Jurkat, Clone E6-1 (cell line): ENCODE data around the gene TMEM63A. TPM values are rescaled to one million over a fixed set of nuclear protein-coding genes. Genes with fewer than 3 reads are reported as not detected.
"Not testable (repeated sequence)": the region's sequence is repeated elsewhere in the genome, so short reads cannot be mapped to it uniquely, and the experiment has no call there.

Experiments
- DNase-seq: peaks from one replicate; pipeline ENCODE4 v3.0.0-alpha.2; 2011; ENCODE audit warnings: low read depth, low spot score
- H3K4me3 ChIP-seq: 2 replicates; pipeline ENCODE4 v1.5.1; 2011; ENCODE audit warnings: mild to moderate bottlenecking, low read length, control low read depth, moderate library complexity
- polyA plus RNA-seq: library from polyadenylated mRNA; unstranded; fragments of >200 nt; gene quantifications from one replicate; pipeline ENCODE4 v1.2.1, GENCODE V29; 2012; ENCODE audit warnings: missing spikeins; ENCODE audit not compliant: insufficient read length, insufficient read depth

TMEM63A gene
- polyA plus RNA-seq, result 27.9 TPM

DNA sequence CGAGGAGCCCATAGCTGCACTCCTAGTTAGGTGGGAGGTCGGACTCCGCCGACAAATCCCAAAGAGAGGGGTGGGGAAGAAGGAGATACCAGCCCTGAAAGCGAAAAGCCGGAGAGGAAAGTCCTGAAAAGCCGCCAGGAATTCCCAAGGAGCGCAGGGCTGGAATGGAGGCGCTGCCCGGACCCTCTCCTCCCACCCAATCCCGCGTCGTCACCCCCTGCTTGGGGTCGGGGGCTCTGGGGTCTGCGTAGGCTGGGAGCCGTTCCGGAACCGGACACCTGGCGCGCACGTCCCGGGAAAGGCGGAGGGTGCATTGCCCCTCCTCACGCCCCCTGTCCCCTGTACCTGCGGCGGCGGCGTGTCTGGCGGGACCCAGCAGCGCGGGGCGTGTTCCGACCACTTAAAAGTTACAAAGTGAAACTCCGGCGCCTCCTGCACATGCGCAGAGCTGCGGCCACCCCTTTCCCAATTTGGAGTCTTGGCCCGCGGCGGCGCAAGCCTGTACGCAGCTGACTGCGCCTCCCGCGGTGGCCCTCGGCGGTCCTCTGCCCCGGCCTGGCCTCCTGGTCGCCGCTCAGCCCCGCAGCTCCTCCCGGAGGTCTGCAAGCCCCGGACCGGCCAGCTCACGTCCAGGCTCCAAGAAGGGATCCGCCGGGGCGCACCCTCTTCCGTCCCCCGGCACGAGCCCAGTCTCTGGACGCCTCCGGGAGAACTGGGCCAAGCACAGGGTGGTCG, at the start of gene TMEM63A:
TSS of gene TMEM63A (minus strand) at position 422 of the 735 bp plus-strand sequence. CDS start 4,800 bp downstream, outside the sequence.
- peak within 1 kb of the TSS; percentile 88 for H3K4me3 ChIP-seq
- peak; percentile 78 for DNase-seq

DNA sequence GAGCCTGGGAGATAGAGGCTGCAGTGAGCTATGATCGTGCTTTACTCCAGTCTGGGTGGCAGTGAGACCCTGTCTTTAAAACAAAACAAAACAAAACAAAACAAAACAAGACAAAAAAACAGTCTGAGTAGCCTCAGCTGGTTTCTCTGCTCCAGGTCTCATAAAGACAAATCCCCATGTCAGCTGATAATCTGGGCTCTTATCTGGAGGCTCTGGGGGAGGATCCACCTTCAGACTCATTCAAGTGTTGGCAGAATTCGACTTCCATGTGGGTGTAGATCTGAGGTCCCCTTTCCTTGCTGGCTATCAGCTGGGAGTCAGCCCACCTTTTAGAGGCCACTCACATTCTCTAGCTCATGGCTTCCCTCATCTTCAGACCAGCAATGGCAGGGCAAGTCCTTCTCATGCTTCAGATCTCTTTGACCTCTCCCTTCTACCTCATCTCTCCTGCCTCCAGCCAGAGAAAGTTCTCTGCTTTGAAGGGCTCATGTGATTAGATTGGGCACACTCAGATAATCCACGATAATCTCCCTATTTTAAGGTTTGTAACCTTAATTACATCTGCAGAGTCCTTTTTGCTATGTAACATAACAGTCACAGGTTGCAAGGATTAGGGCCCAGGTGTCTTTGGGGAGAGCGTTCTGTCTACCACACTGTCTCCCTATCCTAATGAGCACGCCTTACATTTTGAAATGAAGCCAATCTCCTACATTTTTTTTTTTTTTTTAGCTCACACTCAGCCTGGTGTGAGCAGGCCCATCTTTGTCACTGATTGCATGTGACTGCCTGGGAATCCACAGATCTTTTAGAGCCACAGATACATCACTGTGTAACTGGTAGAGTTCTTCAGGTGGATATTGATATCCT, 49.3 kb upstream of the TMEM63A start:
- H3K4me3 ChIP-seq, result no peak overlapping the region
- no peak for DNase-seq

DNA sequence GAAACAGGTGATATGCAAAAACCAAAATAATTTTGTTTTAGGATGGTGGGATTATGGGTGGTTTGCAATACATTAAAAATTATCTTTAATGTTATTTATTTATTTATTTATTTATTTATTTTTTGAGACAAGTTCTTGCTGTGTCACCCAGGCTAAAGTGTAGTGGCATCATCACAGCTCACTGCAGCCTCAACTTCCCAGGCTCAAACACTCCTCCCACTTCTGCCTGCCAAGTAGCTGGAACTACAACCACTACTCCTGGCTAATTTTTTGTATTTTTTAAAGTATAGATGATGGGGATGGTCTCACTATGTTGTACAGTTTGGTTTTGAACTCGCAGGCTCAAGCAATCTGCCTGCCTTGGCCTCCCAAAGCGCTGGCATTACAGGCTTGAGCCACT, 48.4 kb upstream of the TMEM63A start:
- DNase-seq, result no peak
- no peak overlapping the region for H3K4me3 ChIP-seq

DNA sequence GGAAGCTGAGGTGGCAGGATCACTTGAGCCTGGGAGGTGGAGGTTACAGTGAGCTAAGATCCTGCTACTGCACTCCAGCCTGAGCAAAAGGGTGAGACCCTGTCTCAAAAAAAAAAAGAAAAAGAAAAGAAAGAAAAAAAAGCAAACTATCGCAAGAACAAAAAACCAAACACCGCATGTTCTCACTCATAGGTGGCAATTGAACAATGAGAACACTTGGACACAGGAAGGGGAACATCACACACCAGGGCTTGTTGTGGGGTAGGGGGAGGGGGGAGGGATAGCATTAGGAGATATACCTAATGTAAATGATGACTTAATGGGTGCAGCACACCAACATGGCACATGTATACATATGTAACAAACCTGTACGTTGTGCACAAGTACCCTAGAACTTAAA, 47.3 kb upstream of the TMEM63A start:
- not testable (repeated sequence) for DNase-seq, H3K4me3 ChIP-seq

DNA sequence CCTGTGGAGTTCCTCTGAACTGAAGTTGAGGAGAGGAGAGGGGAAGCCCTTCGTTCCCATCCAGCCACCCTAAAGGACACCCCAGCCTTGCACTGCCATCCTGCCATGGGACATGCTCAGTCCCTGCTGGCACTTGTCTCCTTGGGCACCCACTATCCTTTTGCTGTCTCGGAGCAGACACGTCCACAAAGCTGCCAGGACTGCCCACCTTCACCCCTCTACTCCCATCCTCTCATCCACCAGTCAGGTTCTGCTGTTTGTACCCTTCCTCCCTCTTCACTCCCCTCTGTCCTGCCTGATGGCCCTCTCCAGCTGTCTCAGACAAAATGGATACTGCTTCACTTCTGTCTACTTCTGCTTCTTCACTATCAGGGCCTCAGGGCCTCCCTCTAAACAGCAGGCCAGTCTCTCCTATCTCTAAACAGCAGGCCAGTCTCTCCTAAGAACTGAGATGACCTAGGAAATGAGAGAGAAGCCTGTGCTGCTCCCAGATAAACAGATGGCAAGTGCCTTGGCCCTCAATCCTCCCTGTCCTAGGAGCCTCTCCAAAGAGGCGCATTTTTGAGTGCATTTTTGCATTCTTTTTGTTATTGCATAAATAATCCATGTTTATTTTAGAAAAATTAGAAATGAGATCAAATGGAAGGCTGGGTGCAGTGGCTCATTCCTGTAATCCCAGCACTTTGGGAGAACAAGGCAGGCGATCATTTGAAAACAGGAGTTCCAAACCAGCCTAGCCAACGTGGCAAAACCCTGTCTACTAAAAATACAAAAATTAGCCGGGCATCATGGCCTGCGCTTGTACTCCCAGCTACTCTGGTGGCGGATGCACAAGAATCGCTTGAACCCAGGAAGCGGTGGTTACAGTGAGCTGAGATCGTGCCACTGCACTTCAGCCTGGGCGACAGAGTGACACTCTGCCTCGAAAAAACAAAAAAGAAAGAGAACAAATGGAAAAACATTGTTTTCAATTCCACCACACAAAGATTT, 46.3 kb upstream of the TMEM63A start:
- H3K4me3 ChIP-seq, result no peak overlapping the region
- DNase-seq, result no peak

DNA sequence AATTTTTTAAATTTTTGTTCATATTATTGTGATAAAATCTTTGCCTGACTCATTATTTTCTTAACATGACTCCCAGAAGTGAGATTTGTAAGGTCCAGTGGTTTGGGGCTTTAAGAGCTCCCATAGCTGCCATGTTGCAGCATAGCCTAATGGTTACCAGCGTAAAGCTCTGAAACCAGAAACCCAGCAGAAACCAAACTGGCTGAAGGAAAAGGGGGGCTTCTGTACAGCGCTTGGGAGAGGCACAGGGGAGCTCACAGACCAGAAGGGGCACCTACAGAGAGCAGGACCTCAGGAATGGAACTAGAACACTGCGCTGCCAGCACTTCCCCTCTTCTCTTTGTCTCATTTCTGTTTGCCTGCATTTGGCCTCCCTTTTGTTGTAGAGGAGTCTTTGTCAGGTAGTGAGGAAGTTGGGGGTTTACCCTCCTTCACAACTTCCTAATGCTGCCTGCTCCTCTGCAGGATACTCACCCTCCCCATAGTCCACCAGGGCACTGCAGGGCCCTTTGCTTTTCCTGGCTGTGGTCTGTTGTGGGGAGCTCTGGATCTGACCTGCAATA, 44.5 kb upstream of the TMEM63A start:
- no peak for DNase-seq
- H3K4me3 ChIP-seq, result no peak overlapping the region

DNA sequence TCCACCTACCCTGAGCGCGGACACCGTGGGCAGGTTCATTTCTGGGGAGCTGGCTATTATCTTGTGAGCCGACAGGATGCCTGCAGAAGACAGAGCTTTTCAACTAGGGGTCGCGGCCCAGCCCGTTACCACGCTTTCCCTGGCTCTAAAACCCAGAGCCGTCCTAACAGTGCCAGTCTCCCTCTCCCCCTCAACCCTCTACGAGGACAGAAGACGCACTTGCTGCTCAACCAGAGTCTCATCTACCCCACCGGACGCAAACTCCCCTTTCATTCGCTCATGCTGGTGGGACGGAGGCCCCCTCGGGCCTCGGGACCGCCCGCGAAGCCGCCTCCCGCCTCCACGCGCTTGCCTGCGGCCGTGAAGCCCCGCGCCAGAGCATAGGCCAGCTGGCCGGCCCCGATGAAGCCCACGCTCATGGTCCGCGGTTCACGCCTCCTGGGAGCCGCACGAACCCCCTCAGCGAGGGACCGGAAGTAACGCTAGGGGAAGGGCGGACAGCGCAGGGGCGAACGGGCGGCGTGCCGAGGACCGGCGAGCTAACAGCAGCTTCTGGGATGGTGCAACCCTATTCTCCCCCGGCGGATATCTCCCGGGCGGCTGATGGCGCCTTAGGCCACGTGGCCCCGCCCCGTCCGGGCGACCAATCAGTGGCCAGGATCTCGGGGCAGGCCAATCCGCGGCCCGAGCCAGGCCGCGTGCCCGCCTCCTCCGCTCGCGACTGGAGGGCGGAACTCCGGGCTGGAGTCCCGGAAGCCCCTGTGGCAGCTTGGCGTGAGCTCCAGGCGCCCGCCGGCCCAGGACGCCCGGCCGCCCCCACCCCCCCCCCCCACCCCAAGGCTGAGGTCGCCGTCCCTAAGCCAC, 41.7 kb upstream of the TMEM63A start, which contains the start of gene PYCR2:
TSS of gene PYCR2 (minus strand) at position 559 of the 864 bp plus-strand sequence. CDS start at position 419, 140 bp downstream.
- peak; percentile 93 for DNase-seq
- H3K4me3 ChIP-seq, result peak within 1 kb of the TSS; percentile 97

DNA sequence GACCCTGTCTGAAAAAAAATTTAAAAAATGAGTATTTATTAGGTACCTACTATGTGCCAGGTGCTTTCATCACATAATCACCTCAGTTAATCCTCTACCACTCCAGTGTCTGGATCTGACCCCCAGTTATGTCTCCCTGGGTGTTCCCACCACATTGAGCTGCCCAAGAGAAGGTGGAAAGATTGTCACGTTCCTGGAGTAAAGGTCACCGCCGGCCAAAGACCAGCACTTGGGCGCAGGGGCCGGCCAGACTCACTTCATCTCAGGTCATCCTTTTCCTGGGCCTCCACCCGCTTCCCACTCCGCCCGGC, 41.2 kb upstream of the TMEM63A start:
- peak overlapping the region; percentile 97 for H3K4me3 ChIP-seq

DNA sequence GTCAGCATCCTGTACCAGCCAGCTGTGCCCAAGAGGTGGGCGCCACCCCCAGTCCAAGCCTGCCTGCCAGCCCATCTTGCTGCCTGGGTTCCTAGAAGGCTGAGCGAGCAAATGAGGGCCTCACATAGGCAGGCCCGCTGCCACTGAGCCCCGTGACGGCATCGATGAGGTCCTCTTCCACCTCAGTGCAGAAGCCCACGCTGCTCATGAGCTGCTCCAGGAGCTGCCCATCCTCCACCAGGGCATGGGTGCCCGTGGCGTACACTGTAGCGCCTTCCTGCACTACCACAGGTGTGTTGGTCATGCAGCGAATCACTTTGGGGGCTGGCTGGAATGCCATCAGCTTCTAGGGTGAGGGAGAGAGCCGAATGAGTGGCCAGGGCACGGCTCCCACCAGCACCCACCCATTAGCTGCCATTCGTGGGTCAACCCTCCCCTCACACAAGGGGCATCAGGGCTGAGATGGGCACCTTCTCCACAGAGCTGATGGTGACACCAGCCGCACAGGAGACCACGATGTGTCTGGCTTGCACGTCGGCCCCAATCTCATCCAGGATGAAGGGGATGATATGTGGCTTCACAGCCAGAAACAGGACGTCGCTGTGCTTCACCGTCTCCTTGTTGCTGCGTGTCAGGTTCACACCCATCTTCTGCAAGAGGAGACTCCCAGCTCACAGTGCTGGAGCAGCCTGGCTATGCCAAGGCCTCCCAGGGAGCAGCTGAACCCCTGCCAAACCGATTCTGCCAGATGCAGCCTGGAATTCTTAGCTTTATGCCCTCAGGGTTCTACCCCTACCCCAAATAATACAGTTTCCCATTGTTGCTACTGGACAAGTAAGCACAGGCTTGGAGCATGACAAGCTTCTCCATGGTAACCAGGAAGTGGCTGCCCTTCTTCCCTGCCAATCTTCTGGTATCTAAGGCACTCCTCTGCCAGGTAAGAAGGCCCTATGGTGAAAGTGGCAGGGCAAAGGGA, 39.8 kb upstream of the TMEM63A start:
- no peak overlapping the region; the same call in 1 of the 2 replicates for H3K4me3 ChIP-seq

More for the DNA sequence above, 41.2 kb upstream of the TMEM63A start:
- DNase-seq, result no peak

DNA sequence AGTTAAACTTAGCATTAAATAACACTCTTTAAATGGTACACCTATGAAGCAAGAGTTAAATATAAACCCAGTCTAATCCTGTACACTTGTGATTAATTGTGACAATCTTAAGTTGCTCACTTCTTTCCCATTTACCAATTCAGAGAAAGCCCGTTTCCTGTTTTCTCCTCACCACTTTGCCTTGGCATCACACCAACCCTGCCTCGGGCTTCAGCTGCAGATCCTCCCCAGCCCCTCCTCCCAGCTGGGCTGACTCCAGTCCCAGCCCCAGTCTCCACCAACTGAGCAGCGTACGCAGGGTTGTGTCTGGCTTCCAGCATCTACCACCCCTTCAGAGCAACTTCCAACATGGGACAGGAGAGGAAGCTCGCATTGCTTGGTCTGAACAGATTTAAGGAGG, 37.7 kb upstream of the TMEM63A start:
- no peak overlapping the region for H3K4me3 ChIP-seq
- peak; percentile 31 for DNase-seq

More for the DNA sequence above, 39.8 kb upstream of the TMEM63A start:
- no peak for DNase-seq

DNA sequence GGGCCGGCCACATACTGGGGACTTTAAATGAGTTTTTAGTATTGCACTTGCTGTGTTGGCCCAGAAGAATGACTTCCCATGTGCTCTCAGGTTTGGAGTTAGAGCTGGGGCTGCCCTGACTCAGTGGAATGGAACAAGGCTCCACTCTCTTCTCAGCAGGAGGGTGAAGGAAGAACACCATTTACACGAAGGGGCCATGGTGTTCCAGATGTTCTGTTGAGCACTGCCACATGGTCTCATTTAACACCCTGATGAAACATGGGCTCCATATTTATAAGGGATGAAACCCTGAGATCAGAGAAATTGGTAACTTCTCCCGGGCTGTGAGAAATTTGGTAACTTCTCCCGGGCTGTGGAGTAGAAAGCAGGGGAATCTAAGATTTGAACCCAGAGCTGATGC, 36.1 kb upstream of the TMEM63A start:
- no peak overlapping the region for H3K4me3 ChIP-seq
- DNase-seq, result no peak

DNA sequence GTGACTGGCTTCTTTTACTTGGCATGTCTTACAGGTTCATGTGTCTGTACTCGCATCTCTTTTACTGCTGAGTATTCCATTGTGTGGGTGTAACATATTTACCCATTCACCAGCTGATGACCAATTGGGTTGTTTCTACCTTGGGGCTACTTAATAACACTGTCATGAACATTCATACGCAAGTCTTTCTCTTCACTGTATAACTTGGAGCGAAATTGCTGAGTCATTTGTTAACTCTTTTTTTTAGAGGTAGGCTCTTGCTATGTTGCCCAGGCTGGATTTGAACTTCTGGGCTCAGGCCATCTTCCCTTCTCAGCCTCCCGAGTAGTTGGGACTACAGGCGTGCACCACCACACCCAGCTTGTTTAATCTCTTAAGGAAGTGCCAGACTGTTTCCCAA, 35.4 kb upstream of the TMEM63A start:
- DNase-seq, result no peak
- H3K4me3 ChIP-seq, result no peak overlapping the region

DNA sequence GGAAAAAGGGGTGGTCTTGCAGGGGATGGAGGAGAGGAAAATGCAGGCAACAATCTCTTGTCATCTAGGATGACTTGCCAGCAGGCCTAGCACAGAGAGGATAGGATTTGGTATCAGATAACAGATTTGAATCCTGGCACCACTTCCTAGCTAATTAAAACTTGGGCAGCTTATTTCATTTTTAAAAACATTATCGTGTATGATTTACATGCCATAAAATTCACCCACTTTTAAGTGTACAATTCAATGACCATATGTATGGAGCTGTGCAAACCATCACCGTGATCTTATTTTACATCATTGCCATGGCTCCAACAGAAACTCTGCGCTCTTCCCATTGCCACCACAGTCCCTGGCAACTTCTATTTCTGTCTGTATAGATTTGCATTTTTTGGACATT, 34.9 kb upstream of the TMEM63A start:
- H3K4me3 ChIP-seq, result no peak overlapping the region
- no peak for DNase-seq

DNA sequence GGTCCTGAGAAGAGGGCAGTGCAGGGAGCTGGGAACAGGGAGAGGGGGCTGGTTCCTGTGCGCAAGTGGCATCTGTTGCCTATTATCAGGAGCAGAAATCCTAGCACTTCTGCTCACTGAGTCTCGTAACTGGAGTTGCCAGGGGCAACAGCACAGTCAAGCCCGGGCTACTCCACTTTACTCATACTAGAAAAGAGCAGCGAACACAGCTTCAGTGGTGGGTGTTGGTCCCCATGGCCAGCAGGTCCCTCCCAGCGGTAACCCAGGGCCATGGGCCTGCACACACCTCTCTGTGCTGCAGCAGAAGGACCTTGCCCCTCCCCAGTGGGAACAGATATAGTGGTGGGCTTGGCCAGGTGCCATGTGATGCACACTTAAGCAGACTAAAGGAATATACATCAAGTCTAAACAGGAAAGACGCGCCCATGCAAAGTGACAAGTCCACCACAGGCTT, 33.4 kb upstream of the TMEM63A start:
- no peak for DNase-seq

DNA sequence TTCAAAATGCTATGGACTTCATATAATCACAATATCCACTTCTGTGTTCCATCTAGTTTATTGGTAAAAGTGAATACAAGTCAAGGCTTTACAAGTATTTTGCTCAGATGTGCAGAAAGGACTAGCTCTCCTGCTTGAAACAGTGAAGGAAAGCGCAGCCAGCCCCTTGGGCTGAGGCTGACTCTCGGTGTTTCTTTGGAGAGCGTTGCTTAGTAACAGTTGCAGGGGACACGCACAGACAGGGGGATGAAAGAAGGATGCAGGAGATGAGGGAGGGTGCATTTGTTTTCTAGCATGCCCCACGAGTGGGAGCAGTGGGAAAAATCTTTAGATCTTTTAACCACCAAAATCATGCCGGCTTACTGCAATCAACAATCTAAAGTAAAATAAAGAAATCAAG, 32.8 kb upstream of the TMEM63A start:
- DNase-seq, result no peak
- H3K4me3 ChIP-seq, result no peak overlapping the region

More for the DNA sequence above, 33.4 kb upstream of the TMEM63A start:
- no peak overlapping the region for H3K4me3 ChIP-seq

DNA sequence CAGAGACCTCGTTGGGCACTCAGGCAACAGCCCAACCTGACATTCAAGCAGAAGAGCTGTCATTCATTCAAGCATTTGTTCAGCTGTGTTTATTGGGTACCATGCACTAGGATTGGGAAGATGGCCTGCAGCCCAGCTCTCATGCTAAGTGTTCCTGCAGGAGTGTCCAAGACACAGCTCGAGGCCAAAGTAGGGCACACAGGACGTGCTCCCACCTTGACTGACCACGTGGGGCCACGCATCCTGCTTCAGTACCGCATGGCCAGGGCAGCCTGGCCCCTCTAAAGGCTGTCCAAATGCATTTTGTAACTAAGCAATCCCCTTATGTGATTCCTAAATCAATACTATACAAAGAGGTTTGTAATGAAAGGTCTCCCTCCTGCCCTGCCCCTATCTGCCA, 32.2 kb upstream of the TMEM63A start:
- DNase-seq, result no peak

More for the DNA sequence above, 32.2 kb upstream of the TMEM63A start:
- H3K4me3 ChIP-seq, result no peak overlapping the region
